ENCODE results near the gene MAX. TPM values are rescaled to one million over a fixed set of nuclear protein-coding genes. Genes with fewer than 3 reads are reported as not detected.

Gene MAX
- total RNA-seq, 1 experiment from 2014 or later, result 72.9 TPM

DNA sequence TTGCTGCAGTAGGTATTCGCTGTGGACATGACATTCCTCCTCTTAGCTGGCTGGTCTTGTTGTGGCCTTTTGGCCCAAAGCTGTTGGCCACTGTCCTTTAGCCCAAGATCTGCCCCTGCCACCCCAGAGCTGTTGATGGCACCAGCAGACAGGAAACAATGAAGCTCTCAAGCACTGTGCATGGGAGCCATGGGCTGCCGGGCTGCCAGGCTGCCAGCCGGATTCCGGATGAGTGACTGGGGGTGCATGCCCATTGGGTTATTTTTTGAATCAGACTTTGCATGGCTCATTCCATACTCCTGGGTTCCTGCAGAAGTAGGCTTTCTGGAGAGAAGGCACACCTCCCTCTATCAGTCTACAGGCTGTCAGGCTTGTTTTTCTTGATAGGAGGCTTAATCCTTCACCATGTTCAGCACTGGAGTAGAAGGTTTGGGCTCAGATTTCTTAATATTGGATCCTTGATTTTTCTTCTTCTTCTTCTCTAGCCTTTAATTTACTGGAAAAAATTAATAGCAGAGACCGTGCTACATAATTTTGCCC, 32.4 kb downstream of the MAX start:
- Histone ChIP-seq H3K4me1 (ENCODE audit: insufficient read depth, low read length) (no peaks in the 10 kb centered on the region), H3K79me1 (ENCODE audit: insufficient read depth, low read depth, low read length, poor library complexity, severe bottlenecking) (no peaks in the 10 kb centered on the region), H4K8ac (replicated peaks; ENCODE audit: insufficient read length, low read depth, low read length) (no peak overlapping the region), H3K23ac (ENCODE audit: insufficient read length, low read depth, low read length) (no peak overlapping the region), H3K4ac (ENCODE audit: low read depth, low read length) (no peak overlapping the region), H3K4me2 (ENCODE audit: insufficient read depth, insufficient read length, low read length) (no peak overlapping the region), H4K91ac (ENCODE audit: insufficient read length, low read depth, low read length) (no peak overlapping the region), H4K5ac (ENCODE audit: insufficient read length, low read depth, low read length) (no peak overlapping the region), H2AFZ (ENCODE audit: low read length) (no peak overlapping the region), H2BK5ac (ENCODE audit: insufficient read length, low read length) (no peak overlapping the region), H3K18ac (ENCODE audit: insufficient read length, low read depth, low read length) (no peak overlapping the region), H3K9ac (ENCODE audit: extremely low read depth, insufficient read length, low read length) (no peak overlapping the region), H3T11ph (ENCODE audit: low read length) (no peak overlapping the region), H4K20me1 (ENCODE audit: control insufficient read depth, insufficient read depth, insufficient read length) (no peaks in the 10 kb centered on the region), H3K79me2 (ENCODE audit: insufficient read depth, low read length) (no peaks in the 10 kb centered on the region; the same call in 1 of the 2 replicates), H3K56ac (ENCODE audit: insufficient read length, low read depth, low read length) (no peak overlapping the region), H3K27me3 (ENCODE audit: insufficient read depth, low read length) (no peaks in the 10 kb centered on the region), H2BK20ac (ENCODE audit: low read depth, low read length, poor library complexity, severe bottlenecking) (no peak overlapping the region), H2AK5ac (ENCODE audit: insufficient read length, low read length) (no peak overlapping the region), H3K23me2 (ENCODE audit: insufficient read length, low read depth, low read length, poor library complexity, severe bottlenecking) (no peaks in the 10 kb centered on the region), H3K9me3 (ENCODE audit: control insufficient read depth, low read depth, low read length) (no peaks in the 10 kb centered on the region), H3K14ac (ENCODE audit: insufficient read depth, low read length) (no peak overlapping the region), H2BK12ac (ENCODE audit: insufficient read length, low read depth, low read length) (no peak overlapping the region), H2BK120ac (ENCODE audit: low read depth, low read length, poor library complexity, severe bottlenecking) (no peak overlapping the region), H2BK15ac (ENCODE audit: low read depth, low read length) (no peak overlapping the region), H3K27ac (ENCODE audit: insufficient read length, low read depth, low read length) (no peak overlapping the region)
- Mint-ChIP-seq H3K27me3 (ENCODE audit: low read depth) (no peaks in the 10 kb centered on the region), H3K9me3 (no peaks in the 10 kb centered on the region), H3K4me1 (peaks cover 0 to 3% of the 10 kb centered on the region in 2 experiments; a peak in 1 of 4 replicates), H3K4me3 (no peak overlapping the region), H3K36me3 (ENCODE audit: insufficient read depth in 1 of 3, low read depth in 3 of 3) (peaks cover 5 to 29% (median 12%) of the 10 kb centered on the region in 3 experiments; a peak in 5 of 7 replicates), H3K27ac (no peak overlapping the region)
- TF ChIP-seq, protein P1, sequence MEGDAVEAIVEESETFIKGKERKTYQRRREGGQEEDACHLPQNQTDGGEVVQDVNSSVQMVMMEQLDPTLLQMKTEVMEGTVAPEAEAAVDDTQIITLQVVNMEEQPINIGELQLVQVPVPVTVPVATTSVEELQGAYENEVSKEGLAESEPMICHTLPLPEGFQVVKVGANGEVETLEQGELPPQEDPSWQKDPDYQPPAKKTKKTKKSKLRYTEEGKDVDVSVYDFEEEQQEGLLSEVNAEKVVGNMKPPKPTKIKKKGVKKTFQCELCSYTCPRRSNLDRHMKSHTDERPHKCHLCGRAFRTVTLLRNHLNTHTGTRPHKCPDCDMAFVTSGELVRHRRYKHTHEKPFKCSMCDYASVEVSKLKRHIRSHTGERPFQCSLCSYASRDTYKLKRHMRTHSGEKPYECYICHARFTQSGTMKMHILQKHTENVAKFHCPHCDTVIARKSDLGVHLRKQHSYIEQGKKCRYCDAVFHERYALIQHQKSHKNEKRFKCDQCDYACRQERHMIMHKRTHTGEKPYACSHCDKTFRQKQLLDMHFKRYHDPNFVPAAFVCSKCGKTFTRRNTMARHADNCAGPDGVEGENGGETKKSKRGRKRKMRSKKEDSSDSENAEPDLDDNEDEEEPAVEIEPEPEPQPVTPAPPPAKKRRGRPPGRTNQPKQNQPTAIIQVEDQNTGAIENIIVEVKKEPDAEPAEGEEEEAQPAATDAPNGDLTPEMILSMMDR (conservative IDR thresholded peaks at IDR 0.05), result no peak
- DNase-seq, result no peak
- WGBS (ENCODE audit: extremely low coverage, insufficient read length, low lambda C conversion rate), result no CpG with 5 or more reads among the region's 5 CpGs
